ENCODE data around the gene WDR59.

DNA sequence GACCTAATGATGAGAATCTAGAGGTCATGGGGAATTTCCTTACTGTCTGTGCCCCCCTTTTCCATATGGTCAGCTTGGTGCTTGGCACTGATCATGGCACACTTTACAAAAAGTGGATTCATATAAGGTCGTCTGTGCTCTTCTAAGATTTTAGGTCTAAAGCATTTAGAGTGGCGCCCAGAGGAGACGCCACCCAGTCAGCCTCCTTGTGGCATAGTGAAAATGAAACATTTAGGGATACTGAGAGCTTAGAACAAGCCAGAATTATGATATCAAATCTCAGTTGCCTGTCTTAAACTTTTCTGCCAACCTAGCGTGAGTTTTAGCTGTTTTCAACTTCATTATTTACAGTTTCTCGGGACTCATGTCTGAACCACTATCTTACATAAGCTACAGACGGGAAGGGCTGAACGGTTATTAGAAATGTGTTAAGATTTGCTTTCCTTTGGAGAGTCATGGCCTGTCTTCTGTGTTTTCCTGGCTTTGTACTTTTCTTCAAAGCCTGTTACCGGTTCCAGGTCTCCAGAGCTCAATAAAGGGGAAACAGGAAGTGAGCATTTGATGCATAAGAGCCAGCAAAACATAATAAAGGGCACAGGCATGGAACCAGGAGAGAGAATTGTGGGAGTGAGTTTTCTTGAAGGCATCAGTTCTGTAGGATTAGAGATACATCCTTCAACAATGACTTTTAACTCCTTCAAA lies 27.6 kb upstream of the WDR59 start:
- TF ChIP-seq POLR2A (IDR thresholded peaks at IDR 0.05; ENCODE audit: low read depth, low read length) (no peak; the same call in 1 of the 2 replicates), TAF1 (IDR thresholded peaks at IDR 0.05; ENCODE audit: low read depth, low read length) (no peak; the same call in 1 of the 2 replicates)
